Parathyroid adenoma (tissue), 2 donors: ENCODE measurements around the gene TAF4.

Source experiments
- H2AFZ ChIP-seq: fragments of 300-600 bp; sonication (generic); one replicate; pipeline ENCODE4 v1.7.0; 2017; ENCODE audit warnings: antibody characterized with exemption, mild to moderate bottlenecking
- H3K27ac ChIP-seq: fragments of 300-600 bp; sonication (generic); one replicate; pipeline ENCODE4 v1.7.0; 2017
- H3K27me3 ChIP-seq: fragments of 300-600 bp; sonication (generic); one replicate; pipeline ENCODE4 v1.7.0; 2017; ENCODE audit warnings: low read length; ENCODE audit not compliant: control insufficient read depth, insufficient read depth
- H3K36me3 ChIP-seq: fragments of 300-600 bp; sonication (generic); one replicate; pipeline ENCODE4 v1.7.0; 2017; ENCODE audit warnings: low read length; ENCODE audit not compliant: control insufficient read depth, insufficient read depth
- H3K4me1 ChIP-seq: fragments of 300-600 bp; sonication (generic); one replicate; pipeline ENCODE4 v1.7.0; 2017; ENCODE audit warnings: control low read depth
- H3K4me2 ChIP-seq: fragments of 300-600 bp; sonication (generic); one replicate; pipeline ENCODE4 v1.7.0; 2017; ENCODE audit warnings: low read length
- H3K4me3 ChIP-seq: fragments of 300-600 bp; sonication (generic); one replicate; pipeline ENCODE4 v1.7.0; 2017; ENCODE audit warnings: low read depth, low read length
- H3K79me2 ChIP-seq: fragments of 300-600 bp; sonication (generic); one replicate; pipeline ENCODE4 v1.7.0; 2017; ENCODE audit warnings: control low read depth
- H3K9ac ChIP-seq: fragments of 300-600 bp; sonication (generic); one replicate; pipeline ENCODE4 v1.7.0; 2017; ENCODE audit warnings: mild to moderate bottlenecking
- H3K9me3 ChIP-seq: fragments of 300-600 bp; sonication (generic); one replicate; pipeline ENCODE4 v1.7.0; 2017; ENCODE audit warnings: low read length; ENCODE audit not compliant: control insufficient read depth
- CTCF ChIP-seq: fragments of 300-600 bp; sonication (generic); IDR thresholded peaks from one replicate; pipeline ENCODE4 v1.7.0; 2017; ENCODE audit warnings: antibody characterized with exemption, mild to moderate bottlenecking
- donor health status: primary hyperparathyroidism.

The TAF4 gene

GRCh38 chr20:62062661-62063314, 2.9 kb downstream of the TAF4 start:
- Histone ChIP-seq H2AFZ (no peak overlapping the region), H3K27ac (no peak overlapping the region), H3K79me2 (peaks cover 52% of the 10 kb centered on the region), H3K4me2 (no peak overlapping the region), H3K4me1 (peaks cover 16% of the 10 kb centered on the region), H3K36me3 (no peaks in the 10 kb centered on the region), H3K9me3 (no peaks in the 10 kb centered on the region), H3K4me3 (no peak overlapping the region), H3K9ac (no peak overlapping the region), H3K27me3 (no peaks in the 10 kb centered on the region)
- TF ChIP-seq CTCF: no peak

GRCh38 chr20:62061851-62062423, 3.7 kb downstream of the TAF4 start:
- no peaks in the 10 kb centered on the region for H3K27me3 ChIP-seq
- no peaks in the 10 kb centered on the region for H3K36me3 ChIP-seq
- H3K27ac ChIP-seq: no peak overlapping the region
- H2AFZ ChIP-seq: no peak overlapping the region
- peaks cover 57% of the 10 kb centered on the region for H3K79me2 ChIP-seq
- no peak overlapping the region for H3K9ac ChIP-seq
- peaks cover 12% of the 10 kb centered on the region for H3K4me1 ChIP-seq
- H3K4me2 ChIP-seq: no peak overlapping the region
- no peak for TF ChIP-seq CTCF
- no peak overlapping the region for H3K4me3 ChIP-seq
- H3K9me3 ChIP-seq: no peaks in the 10 kb centered on the region

- no peak overlapping the region for H2AFZ ChIP-seq
- H3K27me3 ChIP-seq: no peaks in the 10 kb centered on the region
- no peak overlapping the region for H3K4me2 ChIP-seq
- H3K4me1 ChIP-seq: peaks cover 8% of the 10 kb centered on the region
- H3K36me3 ChIP-seq: no peaks in the 10 kb centered on the region
- no peak for TF ChIP-seq CTCF
- H3K4me3 ChIP-seq: no peak overlapping the region
- H3K27ac ChIP-seq: no peak overlapping the region
- no peak overlapping the region for H3K9ac ChIP-seq
- peaks cover 66% of the 10 kb centered on the region for H3K79me2 ChIP-seq
- H3K9me3 ChIP-seq: no peaks in the 10 kb centered on the region
Measured at GRCh38 chr20:62060631-62061541, 4.8 kb downstream of the TAF4 start.

GRCh38 chr20:62059920-62060630, 5.6 kb downstream of the TAF4 start:
- TF ChIP-seq CTCF: no peak
- H3K79me2 ChIP-seq: peaks cover 75% of the 10 kb centered on the region
- no peak overlapping the region for H3K9ac ChIP-seq
- no peak overlapping the region for H2AFZ ChIP-seq
- H3K27me3 ChIP-seq: no peaks in the 10 kb centered on the region
- H3K9me3 ChIP-seq: no peaks in the 10 kb centered on the region
- H3K4me1 ChIP-seq: peaks cover 8% of the 10 kb centered on the region
- no peak overlapping the region for H3K27ac ChIP-seq
- H3K4me2 ChIP-seq: no peak overlapping the region
- H3K36me3 ChIP-seq: no peaks in the 10 kb centered on the region
- H3K4me3 ChIP-seq: no peak overlapping the region
